ENCODE measurements around the gene CBY1.
A peak's percentile ranks its signal among the peaks of the same experiment; 100 is the strongest.

CBY1 gene

DNA sequence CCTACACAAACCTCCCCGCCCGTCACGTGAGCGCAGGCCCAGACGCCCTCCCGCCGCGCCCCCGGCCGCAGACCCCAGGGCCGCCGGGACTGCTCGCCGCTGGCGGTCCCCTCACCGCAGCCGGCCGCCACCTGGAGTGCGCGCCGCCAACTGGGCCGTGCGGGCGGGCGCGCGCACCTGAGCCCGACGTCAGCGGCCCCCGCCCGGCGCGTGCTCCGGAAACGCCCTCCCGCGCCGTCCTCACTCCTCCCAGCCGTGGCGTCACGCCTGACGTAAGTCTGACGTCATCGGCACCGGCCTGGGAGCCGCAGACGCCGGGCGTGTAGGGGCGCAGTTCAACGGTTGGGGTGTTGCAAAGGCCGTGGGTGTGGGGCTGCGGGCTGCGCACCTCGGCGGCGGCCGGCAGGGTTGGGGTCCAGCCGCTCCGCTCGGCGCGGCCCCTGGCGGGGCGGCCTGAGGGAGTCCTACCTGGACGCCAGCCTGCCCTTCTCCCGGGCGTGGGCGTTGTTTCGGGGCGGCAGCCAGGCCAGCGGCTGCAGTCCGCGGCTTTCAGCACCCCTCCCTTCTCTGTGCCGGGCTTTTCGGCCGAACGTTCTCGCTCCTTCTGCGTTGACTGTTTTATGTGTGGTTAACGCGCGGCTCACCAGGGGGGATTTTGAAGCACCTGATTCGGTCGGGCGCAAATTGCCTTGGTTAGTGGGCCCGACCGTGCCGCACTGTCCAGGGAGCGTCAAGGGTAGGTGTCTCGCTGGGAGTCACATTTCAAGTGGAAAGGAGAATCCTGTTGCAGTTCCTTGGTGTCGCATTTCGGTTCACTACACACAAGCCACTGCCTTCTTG, 44.6 kb downstream of the CBY1 start, which contains the start of gene JOSD1:
Gene JOSD1, minus strand, starts transcription at position 155 of the 840 bp plus-strand sequence. CDS start 956 bp downstream, outside the sequence.
- DNase-seq, result peak; percentile 94 to 99 (median 97)

DNA sequence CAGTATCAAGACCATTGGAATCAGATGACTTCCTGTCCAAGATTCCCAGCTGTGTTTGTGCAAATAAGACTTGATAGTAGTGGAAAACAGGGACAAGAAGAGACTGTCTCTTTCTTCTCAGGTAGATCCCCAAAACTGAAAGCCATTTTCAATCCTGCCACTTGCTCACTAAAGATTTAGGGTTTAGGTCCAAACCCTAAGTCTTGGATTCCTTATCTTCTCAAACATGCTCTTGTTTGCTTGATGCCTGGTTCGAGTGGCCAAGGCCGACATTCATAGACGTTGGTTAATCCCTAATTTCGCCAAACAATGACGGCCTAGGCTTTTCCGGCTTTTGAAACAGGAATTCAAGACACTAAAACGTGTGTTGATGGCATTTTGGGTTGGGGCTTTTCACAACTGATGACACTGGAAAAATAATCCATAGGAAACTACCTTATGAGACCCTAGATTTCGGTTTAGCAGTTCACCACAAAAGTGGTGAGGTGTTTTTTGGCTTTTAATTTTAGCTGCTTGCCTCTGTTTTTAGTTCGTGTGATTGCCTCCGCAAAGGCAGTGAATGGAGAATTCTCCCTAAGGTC, 48.3 kb downstream of the CBY1 start:
- no peak for DNase-seq

DNA sequence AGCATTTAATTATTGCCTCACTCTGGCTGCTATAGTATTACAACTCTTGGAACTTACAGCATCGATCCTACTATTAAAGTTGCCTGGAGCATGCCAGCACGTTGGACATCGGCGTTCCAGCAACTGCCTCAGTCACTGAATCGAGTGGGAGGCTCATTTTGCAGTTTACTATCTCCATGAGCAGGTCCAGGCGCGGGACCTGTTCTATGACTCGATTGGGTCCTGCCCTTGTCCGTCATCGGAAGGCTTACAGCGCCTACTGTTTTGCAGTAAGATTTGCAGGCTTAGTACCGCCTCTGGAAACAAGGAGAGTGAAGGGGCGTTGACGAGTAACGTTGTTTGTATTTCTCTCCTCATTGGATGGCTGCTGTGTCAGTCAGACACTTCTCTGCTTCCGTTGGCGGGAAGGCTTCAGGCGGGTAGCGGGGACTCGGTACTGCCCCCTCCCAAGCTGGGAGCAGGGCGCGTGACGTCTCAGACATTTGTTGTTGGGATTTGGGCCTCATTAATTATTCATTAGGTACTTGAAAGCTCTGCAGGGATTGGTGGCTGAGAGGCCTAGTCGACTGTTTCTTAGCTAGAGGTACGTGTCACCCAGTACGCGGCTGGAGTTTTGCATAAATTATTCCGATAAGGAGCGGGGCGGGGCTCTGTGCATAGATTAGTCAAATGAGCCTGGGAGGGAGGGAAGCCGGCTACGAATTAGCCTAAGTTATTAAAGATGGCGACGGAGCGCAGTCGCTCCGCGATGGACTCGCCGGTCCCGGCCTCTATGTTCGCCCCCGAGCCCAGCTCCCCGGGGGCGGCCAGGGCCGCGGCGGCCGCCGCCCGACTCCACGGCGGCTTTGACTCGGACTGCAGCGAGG, 49.0 kb downstream of the CBY1 start, which contains the start of gene GTPBP1:
Gene GTPBP1, plus strand, starts transcription at position 710 of the 866 bp plus-strand sequence. Its CDS starts 12 bp downstream, at position 722.
- DNase-seq, result peak; percentile 83 to 100 (median 96)

DNA sequence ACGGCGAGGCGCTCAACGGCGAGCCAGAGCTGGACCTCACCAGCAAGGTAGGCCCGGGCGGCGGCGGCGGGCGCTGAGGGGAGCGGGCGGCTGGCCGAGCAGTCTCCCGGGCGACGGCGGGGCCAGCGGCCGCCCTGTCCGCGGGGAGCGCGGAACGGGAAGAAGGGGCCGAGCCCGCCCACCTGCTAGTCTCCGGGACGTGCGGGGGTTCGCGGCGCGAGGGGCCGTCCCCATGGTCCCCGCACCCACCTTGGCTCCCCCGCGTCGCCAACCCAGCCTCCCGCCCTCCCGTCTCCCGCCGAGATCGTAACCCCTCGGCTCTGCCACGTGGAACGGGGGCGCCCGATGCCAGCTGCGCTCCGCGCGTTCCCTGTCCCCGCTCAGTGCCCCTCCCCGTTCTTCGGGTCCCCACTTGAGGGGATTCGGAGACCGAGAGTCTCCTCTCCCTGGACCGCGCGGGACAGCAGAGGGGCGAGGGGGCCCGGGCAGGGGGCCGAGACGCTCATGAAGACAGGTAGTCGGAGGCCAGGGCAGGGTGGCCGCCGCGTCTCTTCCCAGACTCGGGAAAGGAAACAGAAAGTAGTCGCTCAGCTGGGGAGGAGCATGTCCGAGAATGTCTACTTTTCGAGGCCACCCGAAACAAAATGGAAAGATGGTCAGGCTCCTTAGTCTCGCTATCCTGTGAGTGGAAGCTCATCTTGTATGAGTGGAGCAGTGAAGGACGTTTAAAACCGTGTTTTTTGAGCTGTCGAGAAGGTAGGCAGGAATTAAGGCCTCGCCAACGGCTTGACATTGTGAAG, 49.9 kb downstream of the CBY1 start:
- peak in 3 of 5 experiments; percentile 14 to 33 (median 23) for DNase-seq

DNA sequence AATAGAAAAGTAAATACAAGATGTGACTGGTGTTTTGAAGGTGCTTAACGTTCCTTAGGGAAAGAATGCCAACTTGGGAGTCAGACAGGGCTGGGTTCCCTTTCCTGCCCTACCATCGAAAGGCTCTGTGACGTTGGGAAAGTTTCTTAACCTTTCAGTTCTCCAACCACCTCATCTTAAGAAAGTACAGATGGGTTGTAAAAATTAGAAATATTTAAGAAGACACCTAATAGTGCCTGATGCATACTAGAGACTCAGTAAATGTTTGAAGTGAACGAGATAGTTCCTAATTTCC, 50.4 kb downstream of the CBY1 start:
- DNase-seq, result no peak

DNA sequence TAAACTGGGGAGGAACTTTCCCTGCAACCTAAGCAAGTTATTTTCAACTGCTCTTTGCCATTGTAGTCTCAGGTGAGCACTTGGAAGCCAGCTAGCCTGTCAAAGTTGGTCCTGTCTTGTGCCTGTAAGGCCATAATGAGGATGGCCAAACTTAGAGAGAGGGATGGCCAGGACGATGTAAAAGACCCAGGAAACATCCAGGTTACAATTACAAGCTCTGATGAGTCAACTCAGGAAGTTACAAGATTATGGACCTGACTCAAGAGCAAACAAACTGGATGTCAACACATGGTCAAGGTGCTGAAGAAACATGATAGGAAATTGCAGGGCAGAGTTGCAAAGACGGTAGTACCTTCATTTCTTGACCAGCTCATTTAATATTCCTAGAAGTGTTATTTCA, 50.9 kb downstream of the CBY1 start:
- DNase-seq, result no peak

DNA sequence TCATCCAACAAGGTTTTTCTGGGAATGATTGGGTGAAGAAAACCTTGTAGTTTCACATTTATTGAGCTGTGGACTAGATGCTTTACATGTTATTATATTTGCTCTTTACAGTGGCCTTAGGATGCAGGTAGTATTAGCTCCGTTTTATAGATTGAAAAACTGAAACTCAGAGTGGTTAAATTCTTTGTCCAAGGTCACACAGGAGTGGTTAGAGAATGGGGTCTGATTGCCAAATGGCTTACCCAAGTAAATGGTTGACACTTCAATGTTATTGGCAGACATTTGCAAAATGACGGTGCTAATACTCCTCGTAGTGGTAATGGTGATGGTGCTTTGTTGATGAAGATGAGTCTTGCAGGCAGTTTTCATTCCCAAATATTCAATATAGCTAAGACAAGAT, 51.5 kb downstream of the CBY1 start:
- no peak for DNase-seq

DNA sequence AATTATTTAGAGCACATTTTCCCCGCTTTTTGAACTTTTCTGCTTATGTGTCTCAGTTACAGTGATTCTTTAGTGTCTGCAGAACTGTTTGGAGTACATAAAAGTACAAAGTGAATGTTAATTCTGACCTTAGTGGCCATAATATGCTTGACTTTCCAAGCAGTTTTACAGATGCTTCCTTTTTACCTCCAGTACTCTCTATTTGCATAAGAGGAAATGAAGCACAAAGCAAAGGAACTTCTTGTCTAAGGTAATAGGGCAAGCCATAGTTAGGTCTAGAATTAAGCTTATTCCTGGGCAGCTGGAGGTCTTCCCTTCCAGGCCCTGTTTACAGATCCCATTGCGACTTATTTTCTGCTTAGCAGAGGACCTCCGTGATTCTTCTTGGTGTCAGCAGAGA, 52.9 kb downstream of the CBY1 start:
- DNase-seq, result no peak

DNA sequence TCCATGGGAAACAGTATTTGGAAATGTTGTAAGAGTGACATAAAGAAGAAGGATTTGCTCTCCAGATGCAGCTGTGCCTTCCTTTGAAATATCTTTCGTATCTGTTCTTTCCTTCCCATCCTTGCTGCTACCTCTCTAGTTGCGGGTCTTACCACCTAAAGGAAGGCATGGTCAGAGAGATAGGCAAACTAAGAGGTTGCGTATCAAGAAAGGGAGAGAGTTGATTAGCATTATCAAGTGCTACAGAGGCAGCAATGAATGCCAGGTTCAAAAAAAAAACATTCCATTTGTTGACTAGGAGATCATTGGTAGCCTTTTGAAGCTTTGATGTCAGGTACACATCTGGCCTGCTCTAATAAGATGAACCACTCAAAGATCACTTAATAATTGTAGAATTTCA, 53.9 kb downstream of the CBY1 start:
- DNase-seq, result no peak

DNA sequence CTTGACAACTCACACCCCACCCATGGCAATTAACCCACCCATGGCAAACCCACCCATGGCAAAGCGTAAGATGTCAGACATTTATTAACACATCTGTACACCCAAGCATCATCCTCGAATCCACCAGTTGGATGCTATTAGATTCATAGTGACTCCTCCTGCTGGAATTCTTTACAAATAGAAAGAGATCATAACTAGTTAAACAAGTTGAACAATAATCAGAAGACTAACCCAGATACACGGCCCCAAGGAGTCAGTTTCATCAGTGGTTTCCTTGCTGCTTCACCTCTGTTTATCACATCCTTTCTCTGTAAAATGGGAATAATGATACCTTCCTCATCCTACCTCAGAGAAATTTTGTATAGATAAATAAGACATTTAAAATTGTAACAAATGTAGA, 54.4 kb downstream of the CBY1 start:
- DNase-seq, result no peak

DNA sequence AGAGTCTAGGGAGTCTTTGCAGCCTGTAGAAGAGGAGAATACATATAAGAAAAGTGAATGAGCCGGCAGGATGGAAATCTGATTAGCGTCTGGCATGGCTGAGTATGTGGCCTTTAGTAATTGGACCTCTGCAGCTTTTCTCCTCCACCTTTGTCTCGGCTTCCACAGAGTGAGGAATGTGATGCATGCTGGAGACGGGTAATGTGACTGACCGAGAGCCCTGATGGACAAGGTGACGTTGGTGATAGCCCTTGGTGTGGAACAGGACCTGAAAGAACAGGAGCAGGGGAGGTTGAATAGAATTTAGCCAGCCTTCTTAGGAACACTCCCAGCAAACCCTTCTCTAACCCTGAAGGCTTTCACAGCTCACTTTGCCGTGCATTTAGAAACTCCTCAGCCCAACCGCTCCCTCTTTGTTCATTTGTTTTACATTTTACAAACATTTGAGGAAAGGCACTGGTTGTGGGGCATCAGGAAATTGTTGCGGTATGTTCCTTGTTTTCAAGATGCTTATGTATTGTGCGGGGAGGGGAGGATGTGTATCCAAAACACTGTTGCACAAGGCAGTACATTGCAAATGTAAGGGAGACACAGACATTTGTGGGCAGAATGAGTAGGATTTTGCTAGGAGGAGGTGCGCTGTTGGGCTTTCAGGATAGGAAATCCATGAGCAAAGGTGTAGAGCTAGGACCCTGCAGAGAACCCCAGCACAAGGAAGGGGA, 56.2 kb downstream of the CBY1 start:
- no peak for DNase-seq

DNA sequence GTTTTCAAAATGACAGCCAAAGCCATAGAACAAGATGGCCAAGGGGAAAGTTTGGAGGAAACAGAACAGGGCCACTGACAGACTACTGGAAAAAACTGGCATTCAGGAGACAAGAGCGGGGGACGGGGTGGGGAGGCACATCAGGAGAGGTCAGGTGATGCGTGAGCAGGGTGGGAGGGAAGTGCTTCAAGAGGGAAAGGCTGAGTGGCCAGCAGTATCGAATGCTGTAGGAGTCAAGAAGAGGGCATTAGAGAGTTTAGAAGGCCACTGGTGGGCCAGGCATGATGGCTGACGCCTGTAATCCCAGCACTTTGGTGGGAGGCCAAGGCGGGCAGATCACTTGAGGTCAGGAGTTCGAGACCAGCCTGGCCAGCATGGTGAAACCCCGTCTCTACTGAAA, 57.5 kb downstream of the CBY1 start:
- no peak for DNase-seq

DNA sequence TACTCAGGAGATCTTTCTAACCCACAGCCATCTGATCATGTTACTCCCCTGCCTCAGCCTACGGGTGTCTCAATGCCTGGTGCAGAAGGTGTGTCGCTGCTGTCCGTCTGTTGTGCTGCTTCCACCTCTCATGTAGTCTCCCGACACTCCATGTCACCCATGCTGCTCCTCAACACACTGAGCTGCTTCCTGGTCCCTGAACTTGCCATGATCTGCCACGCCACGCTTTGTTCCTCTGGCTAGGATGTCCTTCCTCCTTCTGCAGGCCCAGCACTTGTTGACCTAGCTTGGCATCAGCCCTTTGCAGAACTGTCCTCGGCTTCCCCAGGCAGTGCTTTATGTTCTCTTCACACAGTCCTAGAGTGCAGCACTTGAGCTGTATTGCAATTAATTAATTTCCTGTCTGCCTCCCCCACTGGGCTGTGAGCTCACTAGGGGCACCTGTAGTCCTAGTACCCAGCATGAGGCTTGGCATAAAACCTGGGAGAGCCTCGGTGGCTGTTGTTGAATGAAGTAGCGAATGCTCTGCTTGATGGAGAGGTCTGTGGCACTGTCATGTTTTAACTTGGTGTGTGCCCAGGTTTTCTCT, 58.8 kb downstream of the CBY1 start:
- no peak for DNase-seq

DNA sequence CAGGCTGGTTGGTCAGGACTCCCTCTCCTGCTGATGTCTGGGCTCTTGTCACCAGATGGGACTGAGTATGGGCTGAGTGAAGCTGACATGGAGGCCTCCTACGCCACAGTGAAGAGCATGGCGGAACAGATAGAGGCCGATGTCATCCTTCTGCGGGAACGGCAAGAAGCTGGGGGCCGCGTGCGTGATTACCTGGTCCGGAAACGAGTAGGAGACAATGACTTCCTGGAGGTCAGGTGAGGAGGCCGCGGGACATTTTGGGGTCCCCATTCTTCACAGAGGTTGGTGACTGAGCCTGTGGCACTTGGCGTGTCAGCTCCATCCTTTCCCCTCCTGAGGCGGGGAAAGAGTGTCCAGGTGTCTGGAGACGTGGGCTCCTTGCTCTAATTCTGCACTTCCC, 59.4 kb downstream of the CBY1 start:
- DNase-seq, result no peak

DNA sequence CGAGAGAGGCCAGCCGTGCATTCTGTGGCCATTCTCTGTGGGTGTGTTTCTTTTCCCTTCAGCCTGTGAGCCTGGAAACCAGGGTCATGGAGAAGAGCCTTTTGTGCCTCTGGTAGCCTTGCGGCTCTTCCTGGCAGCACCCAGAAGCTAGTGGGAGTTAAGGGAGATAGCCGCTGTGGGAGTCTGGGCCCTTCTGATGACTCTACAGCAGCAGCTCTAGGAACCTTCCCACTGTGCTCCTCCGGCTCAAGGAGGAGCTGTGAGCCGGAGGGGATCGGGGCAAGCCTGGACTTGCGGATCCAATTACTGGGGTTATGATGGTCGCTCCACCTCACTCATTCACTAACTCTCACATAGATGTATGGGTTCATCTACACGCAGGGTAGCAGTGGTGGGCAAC, 59.8 kb downstream of the CBY1 start:
- no peak for DNase-seq

DNA sequence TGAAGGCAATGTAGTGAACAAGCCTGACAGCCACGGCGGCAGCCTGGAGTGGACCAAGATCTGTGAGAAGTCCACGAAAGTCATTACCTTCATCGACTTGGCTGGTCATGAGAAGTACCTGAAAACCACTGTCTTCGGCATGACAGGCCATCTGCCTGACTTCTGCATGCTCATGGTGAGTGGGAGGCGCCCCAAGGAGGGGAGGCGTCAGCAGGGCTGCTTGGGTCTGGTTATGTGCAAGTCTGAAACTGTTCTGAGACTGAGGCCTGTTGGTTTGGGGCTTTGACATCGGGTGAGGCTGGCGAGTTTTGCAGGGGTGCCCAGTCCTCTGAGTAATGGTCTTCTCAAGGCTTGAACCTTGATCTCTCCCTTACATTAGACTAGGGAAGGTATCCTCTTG, 60.4 kb downstream of the CBY1 start:
- no peak for DNase-seq

DNA sequence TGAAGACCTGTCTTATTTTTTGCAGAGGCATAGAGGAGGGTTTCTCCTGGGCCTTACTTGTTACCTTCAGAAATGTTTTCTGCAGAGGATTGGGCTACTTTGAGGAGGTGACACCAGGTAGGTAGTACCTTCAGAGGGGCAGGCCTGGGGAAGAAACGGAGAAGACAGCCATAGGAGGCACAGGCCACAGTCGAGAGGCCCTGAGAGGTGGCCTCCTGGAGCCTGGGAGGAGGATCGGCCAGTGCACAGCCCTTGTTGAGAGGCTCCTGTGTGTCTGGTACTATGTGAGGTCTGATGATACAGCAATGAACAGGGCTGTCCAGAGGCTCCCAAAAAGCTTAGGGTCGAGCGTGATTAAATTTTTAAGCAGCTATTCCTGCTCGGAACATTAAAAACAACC, 60.8 kb downstream of the CBY1 start:
- DNase-seq, result no peak

DNA sequence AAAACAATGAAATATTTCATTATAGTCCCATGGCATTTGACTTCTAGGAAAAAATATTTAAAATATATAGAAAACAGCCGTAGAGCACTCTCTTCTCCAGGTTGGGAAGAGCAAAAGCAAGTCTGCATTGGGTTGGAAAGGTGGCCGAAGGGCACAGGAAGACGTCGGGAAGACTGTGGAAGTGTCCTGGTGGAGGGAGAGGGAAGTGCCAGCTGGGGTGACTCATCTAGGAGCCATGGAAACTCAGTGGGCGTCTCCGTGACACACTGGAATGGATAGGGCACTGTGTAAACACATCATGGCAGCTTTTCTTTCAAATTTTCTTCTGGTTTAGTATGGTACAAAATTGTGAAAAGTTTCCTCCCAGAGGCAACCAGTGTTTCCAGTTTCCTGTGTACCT, 62.0 kb downstream of the CBY1 start:
- DNase-seq, result no peak

DNA sequence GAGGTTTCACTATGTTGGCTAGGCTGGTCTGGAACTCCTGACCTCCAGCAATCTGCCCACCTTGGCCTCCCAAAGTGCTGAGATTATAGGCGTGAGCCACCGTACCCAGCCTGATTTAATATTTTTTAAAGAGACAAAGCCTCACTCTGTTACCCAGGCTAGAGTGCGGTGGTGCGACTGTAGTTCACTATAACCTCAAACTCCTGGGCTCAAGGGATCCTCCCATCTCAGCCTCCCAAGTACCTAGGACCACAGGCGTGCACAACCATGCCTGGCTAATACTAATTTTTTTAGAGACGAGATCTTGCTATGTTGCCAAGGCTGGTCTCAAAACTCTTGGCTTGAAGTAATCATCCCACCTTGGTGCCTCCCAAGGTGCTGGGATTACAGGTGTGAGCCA, 62.8 kb downstream of the CBY1 start:
- no peak for DNase-seq

DNA sequence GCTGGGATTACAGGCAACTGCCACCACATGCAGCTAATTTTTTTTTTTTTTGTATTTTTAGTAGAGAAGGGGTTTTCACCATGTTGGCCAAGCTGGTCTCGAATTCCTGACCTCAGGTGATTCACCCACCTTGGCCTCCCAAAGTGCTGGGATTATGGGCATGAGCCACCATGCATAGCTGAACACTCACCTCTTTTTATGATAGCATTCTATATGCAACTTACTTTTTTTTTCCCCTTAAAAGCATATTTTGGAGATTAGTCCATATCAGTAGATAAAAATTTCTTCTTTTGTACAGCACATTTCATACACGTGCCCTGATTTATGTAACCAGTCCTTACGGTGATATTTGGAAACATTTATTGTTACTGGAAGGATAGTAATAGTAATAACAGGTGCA, 63.9 kb downstream of the CBY1 start:
- no peak for DNase-seq

DNA sequence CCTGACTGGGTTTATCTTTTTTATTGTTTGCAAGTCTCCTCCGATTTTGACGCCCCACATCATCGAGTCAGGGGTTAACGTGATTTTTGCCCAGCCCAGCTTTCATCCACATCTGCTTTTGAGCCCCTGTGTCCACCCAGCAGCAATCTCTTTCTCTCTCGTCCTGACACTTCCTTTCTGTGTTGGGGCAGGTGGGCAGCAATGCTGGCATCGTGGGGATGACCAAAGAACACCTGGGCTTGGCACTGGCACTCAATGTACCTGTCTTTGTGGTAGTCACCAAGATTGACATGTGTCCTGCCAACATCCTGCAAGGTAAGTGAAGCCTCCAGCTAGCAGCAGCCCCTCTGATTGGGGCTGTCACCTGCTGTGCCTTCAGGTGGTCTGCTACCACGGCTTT, 65.1 kb downstream of the CBY1 start:
- no peak for DNase-seq

Measured in T-helper 2 cell (primary cell).